ENCODE results near the gene ABCC10. TPM values are rescaled to one million over a fixed set of nuclear protein-coding genes. Genes with fewer than 3 reads are reported as not detected.

ABCC10 gene
- total and polyA plus RNA-seq, 10 of the 15 experiments (the other 5 are each of a cell fraction or from before 2014, with no cell fraction given): 0.80 to 18.2 (median 6.4) TPM

- ChIA-PET CTCF (interaction anchor here (0.8 to 1.7 kb wide), 5 partner anchors 19 to 173 kb away, joined by 3 to 9 read pairs (median 3); no protein-coding TSS in a partner anchor), POLR2A (no interaction called here), RAD21 (ENCODE audit: unreplicated experiment) (interaction anchor here (1.1 kb wide), 1 partner anchor 68 kb away, joined by 4 read pairs; no protein-coding TSS in a partner anchor), SMC1A (ENCODE audit: uncharacterized antibody, unreplicated experiment) (no interaction called here)
- Histone ChIP-seq H2AFZ (ENCODE audit: control insufficient read depth, low read depth, low read length) (no peak overlapping the region), H3K4me3 (no peak overlapping the region), H3K4me2 (ENCODE audit: control insufficient read depth, insufficient read depth) (no peak overlapping the region), H3K27ac (ENCODE audit: control insufficient read depth, insufficient read depth) (no peak overlapping the region), H3K9ac (ENCODE audit: control insufficient read depth, insufficient read depth, low read length) (no peak overlapping the region), H3K9me3 (replicated peaks; ENCODE audit: control insufficient read depth, insufficient read depth, low read length) (no peaks in the 10 kb centered on the region), H3K4me1 (ENCODE audit: control insufficient read depth, insufficient read depth, low read length) (no peaks in the 10 kb centered on the region; the same call in 1 of the 2 replicates), H4K20me1 (ENCODE audit: control insufficient read depth, insufficient read depth) (no peaks in the 10 kb centered on the region; the same call in 1 of the 2 replicates), H3K36me3 (ENCODE audit: control insufficient read depth in 2 of 2, insufficient read depth in 2 of 2, low read length in 1 of 2) (peaks cover 3 to 7% of the 10 kb centered on the region in 2 experiments; a peak in 3 of 4 replicates), H3K79me2 (ENCODE audit: control insufficient read depth, insufficient read depth, low read length) (peaks cover 7% of the 10 kb centered on the region), H3K27me3 (replicated peaks in 1 of 2; ENCODE audit: control insufficient read depth in 2 of 2, insufficient read depth in 2 of 2, low read length in 1 of 2) (no peaks in the 10 kb centered on the region)
- 91% methylated on average over 15 of the region's 15 CpGs for WGBS (ENCODE audit: insufficient coverage, insufficient replicate concordance, low lambda C conversion rate, missing lambda C conversion rate)
- no peak for ATAC-seq
- FAIRE-seq: no peak
- in situ Hi-C loops (cut with MboI) (no loop called here), intact Hi-C loops (cut with micrococcal nuclease; ENCODE audit: unreplicated experiment) (no loop called here)
- DNase-seq (ENCODE audit: low read depth, low spot score): no peak
- no TSS peak for BruUV-seq (replicated peaks)
- no peak for TF ChIP-seq NKRF (conservative IDR thresholded peaks at IDR 0.05)
- TF ChIP-seq STAT3 (IDR thresholded peaks at IDR 0.05; ENCODE audit: low read depth, low read length): no peak
- no peak for TF ChIP-seq HCFC1 (IDR thresholded peaks at IDR 0.05; ENCODE audit: low read length)
- no peak for TF ChIP-seq ZBTB4 (CRISPR knock-in tag; IDR thresholded peaks at IDR 0.05)
- no peak for TF ChIP-seq BMI1 (IDR thresholded peaks at IDR 0.05; ENCODE audit: borderline replicate concordance)
- TF ChIP-seq GATAD2B (conservative IDR thresholded peaks at IDR 0.05; ENCODE audit: low read depth): no peak
- TF ChIP-seq SKIL (IDR thresholded peaks at IDR 0.05; ENCODE audit: low read depth, poor library complexity, severe bottlenecking): no peak
- TF ChIP-seq SP1 (IDR thresholded peaks at IDR 0.05; ENCODE audit: low read depth, low read length): no peak
- no peak for TF ChIP-seq SUZ12 (IDR thresholded peaks at IDR 0.05; ENCODE audit: unreplicated experiment)
- no peak for TF ChIP-seq BRCA1 (IDR thresholded peaks at IDR 0.05; ENCODE audit: low read depth, low read length)
- no peak for TF ChIP-seq CEBPZ (IDR thresholded peaks at IDR 0.05; ENCODE audit: low read depth, low read length)
- no peak for TF ChIP-seq NFYB (IDR thresholded peaks at IDR 0.05; ENCODE audit: insufficient read depth, low read depth, low read length)
Observed at GRCh38 chr6:43434001-43434840, 6.9 kb downstream of the ABCC10 start.

All from GM12878 (cell line).